Transverse colon (tissue), 4 donors: ENCODE data around the gene LCLAT1. TPM values are rescaled to one million over a fixed set of nuclear protein-coding genes. Genes with fewer than 3 reads are reported as not detected.

ENCODE experiments used
- DNase-seq: peaks from one replicate; pipeline ENCODE4 v3.0.0-alpha.2; 2019
- H3K27ac ChIP-seq, 4 donors: fragments of 200-600 bp; sonication (generic); 2 replicates each; pipeline ENCODE4 v1.5.1; 2016 to 2018; ENCODE audit warnings: inconsistent platforms in 4 of 4
- H3K27me3 ChIP-seq: fragments of 200-600 bp; sonication (generic); 2 replicates; pipeline ENCODE4 v1.5.1; 2017; ENCODE audit warnings: inconsistent platforms
- H3K36me3 ChIP-seq, 4 donors: fragments of 200-600 bp; sonication (generic); 2 replicates each; pipeline ENCODE4 v1.5.1; 2017 to 2019; ENCODE audit warnings: inconsistent platforms in 4 of 4
- H3K4me1 ChIP-seq, 4 donors: fragments of 200-600 bp; sonication (generic); 2 replicates each; pipeline ENCODE4 v1.5.1; 2017 to 2020; ENCODE audit warnings: inconsistent platforms in 4 of 4
- H3K4me3 ChIP-seq, 4 donors: fragments of 200-600 bp; sonication (generic); 1 replicate in 1 of 4; 2 replicates in 3 of 4; pipeline versions ENCODE4 v1.5.1 to v1.6.1; 2017 to 2019; ENCODE audit warnings: inconsistent platforms in 4 of 4
- H3K9me3 ChIP-seq, 2 donors: fragments of 200-600 bp; sonication (generic); 2 replicates each; pipeline ENCODE4 v1.5.1; 2017 to 2019; ENCODE audit warnings: inconsistent platforms in 2 of 2
- CTCF ChIP-seq, 5 experiments: fragments of 200-600 bp in 3 of 5; fragments of 450-650 bp in 2 of 5; sonication (generic) in 3 of 5; IDR thresholded peaks; 1 replicate in 2 of 5; 2 replicates in 3 of 5; pipeline ENCODE4 v1.5.1; 2016 to 2017; ENCODE audit warnings: antibody characterized with exemption in 5 of 5, inconsistent platforms in 3 of 5, mild to moderate bottlenecking in 2 of 5, moderate library complexity in 1 of 5
- EP300 ChIP-seq: sonication (generic); formaldehyde crosslinking; IDR thresholded peaks from one replicate; pipeline ENCODE4 v1.6.1; 2017; ENCODE audit warnings: antibody characterized with exemption, low read depth
- POLR2A ChIP-seq: fragments of 450-650 bp; IDR thresholded peaks from one replicate; pipeline ENCODE4 v1.6.1; 2016; ENCODE audit warnings: antibody characterized with exemption, mild to moderate bottlenecking, moderate library complexity
- POLR2AphosphoS5 ChIP-seq, 3 donors: sonication (generic); formaldehyde crosslinking; IDR thresholded peaks; one replicate each; pipeline ENCODE4 v1.6.1; 2016; ENCODE audit warnings: antibody characterized with exemption in 3 of 3
- WGBS, 2 donors: methylation state at CpG; one replicate each; pipeline ENCODE4 v1.1.5; 2018; ENCODE audit warnings: low coverage in 1 of 2; 5-methylcytosine and 5-hydroxymethylcytosine counted together
- in situ Hi-C, 4 donors: fragments of 200-750 bp; cut with MboI; loops; one replicate each; pipeline versions ENCODE4 v1.15.0 to v1.15.1; 2017; ENCODE audit warnings: low sequenced_read_pairs in 3 of 4, low pct_ligation_motif_present in 1 of 4, low pct_unique_long_range_greater_than_20kb in 1 of 4
- intact Hi-C: fragments of 100-400 bp; cut with DNase I; formaldehyde crosslinking; loops from one replicate; pipeline ENCODE4 v1.15.1; 2023; ENCODE audit warnings: low total_unique reads
- total RNA-seq, 4 donors: library from RNA; depleted of rRNA; stranded (reverse); fragments of >200 nt; gene quantifications; one replicate each; pipeline ENCODE4 v1.1.0, GENCODE V29; 2016

Gene LCLAT1
- total RNA-seq, 4 donors from 2014 or later, result 10.9 to 26.5 (median 16.6) TPM

- H3K27ac ChIP-seq, result peak overlapping the region; percentile 51 to 68 (median 66)
- no peak for DNase-seq
- no peaks in the 10 kb centered on the region for H3K36me3 ChIP-seq
- intact Hi-C loops, result no loop called here
- in situ Hi-C loops, result loop anchor here in 1 of 4 donors (25.0 kb wide), 1 partner anchor 184 kb away; the partner anchor contains the start of gene LBH
- H3K27me3 ChIP-seq, result no peaks in the 10 kb centered on the region
- 78 to 80% methylated on average over 1 to 3 of the region's 3 CpGs for WGBS, 2 donors
- H3K4me1 ChIP-seq, result peaks cover 4 to 20% (median 12%) of the 10 kb centered on the region in 4 donors
- no peak overlapping the region for H3K4me3 ChIP-seq
- no peaks in the 10 kb centered on the region for H3K9me3 ChIP-seq
- no peak for TF ChIP-seq POLR2A
- no peak for TF ChIP-seq CTCF (IDR thresholded peaks at IDR 0.05)
- no peak for TF ChIP-seq EP300
- TF ChIP-seq POLR2AphosphoS5 (IDR thresholded peaks at IDR 0.05), result no peak
Observed at GRCh38 chr2:30421026-30421603, 25.9 kb upstream of the LCLAT1 start.

- Histone ChIP-seq H3K9me3 (no peaks in the 10 kb centered on the region), H3K4me3 (no peak overlapping the region), H3K36me3 (no peaks in the 10 kb centered on the region), H3K4me1 (peaks cover 4 to 20% (median 12%) of the 10 kb centered on the region in 4 donors), H3K27me3 (no peaks in the 10 kb centered on the region), H3K27ac (peak overlapping the region; percentile 51 to 68 (median 66))
- intact Hi-C loops, result no loop called here
- WGBS, 2 donors, result 34 to 54% methylated on average over 5 to 11 of the region's 11 CpGs
- no peak for DNase-seq
- in situ Hi-C loops, result loop anchor here in 1 of 4 donors (25.0 kb wide), 1 partner anchor 185 kb away; the partner anchor contains the start of gene LBH
- TF ChIP-seq POLR2AphosphoS5 (IDR thresholded peaks at IDR 0.05), result peak; percentile 31 to 42 (median 39)
- TF ChIP-seq EP300, result no peak
Observed at GRCh38 chr2:30421604-30422443, 25.2 kb upstream of the LCLAT1 start.

GRCh38 chr2:30422444-30423040, 24.5 kb upstream of the LCLAT1 start:
- Histone ChIP-seq H3K4me1 (peaks cover 4 to 20% (median 12%) of the 10 kb centered on the region in 4 donors), H3K27me3 (no peaks in the 10 kb centered on the region), H3K4me3 (no peak overlapping the region), H3K27ac (peak overlapping the region; percentile 51 to 68 (median 66)), H3K9me3 (no peaks in the 10 kb centered on the region), H3K36me3 (no peaks in the 10 kb centered on the region)
- WGBS, 2 donors, result 59 to 60% methylated on average over 7 to 8 of the region's 8 CpGs
- TF ChIP-seq POLR2A (no peak), CTCF (IDR thresholded peaks at IDR 0.05) (no peak), EP300 (no peak), POLR2AphosphoS5 (IDR thresholded peaks at IDR 0.05) (no peak)
- intact Hi-C loops (no loop called here), in situ Hi-C loops (loop anchor here in 1 of 4 donors (25.0 kb wide), 1 partner anchor 185 kb away; the partner anchor contains the start of gene LBH)
- DNase-seq, result peak; percentile 59

- no peaks in the 10 kb centered on the region for H3K9me3 ChIP-seq
- no peak for DNase-seq
- no peak overlapping the region for H3K27ac ChIP-seq
- H3K36me3 ChIP-seq, result no peaks in the 10 kb centered on the region
- H3K4me1 ChIP-seq, result peaks cover 4 to 20% (median 12%) of the 10 kb centered on the region in 4 donors
- in situ Hi-C loops, result loop anchor here in 1 of 4 donors (25.0 kb wide), 1 partner anchor 187 kb away; the partner anchor contains the start of gene LBH
- no peak overlapping the region for H3K4me3 ChIP-seq
- intact Hi-C loops, result no loop called here
- H3K27me3 ChIP-seq, result no peaks in the 10 kb centered on the region
- 67 to 100% methylated on average over 1 of the region's 1 CpG for WGBS, 2 donors
- no peak for TF ChIP-seq EP300
- TF ChIP-seq POLR2A, result no peak
Observed at GRCh38 chr2:30424231-30424630, 22.8 kb upstream of the LCLAT1 start.
